GM21737 (cell line): Measurements from ENCODE around the gene CNOT6.
"Not testable (repeated sequence)": the region's sequence is repeated elsewhere in the genome, so short reads cannot be mapped to it uniquely, and the experiment has no call there.

Experiments used
- ATAC-seq: cut with Tn5 transposase; IDR thresholded peaks from one replicate; pipeline ENCODE4 v1.9.1; 2021; ENCODE audit warnings: mild to moderate bottlenecking, moderate library complexity; ENCODE audit not compliant: unreplicated experiment

CNOT6 gene

GRCh38 chr5:180515974-180516373 is 21.8 kb downstream of the CNOT6 start:
- not testable (repeated sequence) for ATAC-seq

GRCh38 chr5:180516440-180516839 is 22.3 kb downstream of the CNOT6 start:
- ATAC-seq: no peak

GRCh38 chr5:180519098-180519497 is 24.9 kb downstream of the CNOT6 start:
- no peak for ATAC-seq

- no peak for ATAC-seq
These were observed 26.9 kb downstream of the CNOT6 start for GRCh38 chr5:180521101-180521500.

GRCh38 chr5:180521591-180521990 is 27.4 kb downstream of the CNOT6 start:
- no peak for ATAC-seq

GRCh38 chr5:180522330-180522729 is 28.2 kb downstream of the CNOT6 start:
- no peak for ATAC-seq

GRCh38 chr5:180523629-180524466 is 29.7 kb downstream of the CNOT6 start:
- ATAC-seq: no peak

- ATAC-seq: no peak
These were observed 31.2 kb downstream of the CNOT6 start for GRCh38 chr5:180525399-180525798.

- no peak for ATAC-seq
These were observed 32.1 kb downstream of the CNOT6 start for GRCh38 chr5:180526269-180526668.

- no peak for ATAC-seq
These were observed 33.5 kb downstream of the CNOT6 start for GRCh38 chr5:180527659-180528058.

GRCh38 chr5:180531036-180531585 is 36.9 kb downstream of the CNOT6 start:
- ATAC-seq: not testable (repeated sequence)

GRCh38 chr5:180532268-180532667 is 38.1 kb downstream of the CNOT6 start:
- ATAC-seq: no peak

- no peak for ATAC-seq
These were observed 39.7 kb downstream of the CNOT6 start for GRCh38 chr5:180533845-180534244.

GRCh38 chr5:180535573-180535972 is 41.4 kb downstream of the CNOT6 start:
- no peak for ATAC-seq

GRCh38 chr5:180540050-180540694 is 46.0 kb downstream of the CNOT6 start:
- ATAC-seq: peak; percentile 73

- ATAC-seq: no peak
These were observed 47.5 kb downstream of the CNOT6 start for GRCh38 chr5:180541710-180542109.

GRCh38 chr5:180545248-180545647 is 51.1 kb downstream of the CNOT6 start:
- no peak for ATAC-seq

GRCh38 chr5:180548563-180548962 is 54.4 kb downstream of the CNOT6 start:
- ATAC-seq: no peak

- ATAC-seq: no peak
These were observed 59.4 kb downstream of the CNOT6 start for GRCh38 chr5:180553530-180553929.

- ATAC-seq: no peak
These were observed 61.2 kb downstream of the CNOT6 start for GRCh38 chr5:180555168-180555921.

GRCh38 chr5:180557217-180557809 is 63.1 kb downstream of the CNOT6 start:
- ATAC-seq: no peak
